HUES64 (cell line): ENCODE data around the gene SLC25A34. TPM values are rescaled to one million over a fixed set of nuclear protein-coding genes. Genes with fewer than 3 reads are reported as not detected.
"Not testable (repeated sequence)": the region's sequence is repeated elsewhere in the genome, so short reads cannot be mapped to it uniquely, and the experiment has no call there.

Experiments
- H3K27ac ChIP-seq: 2 replicates; pipeline ENCODE4 v1.7.0; 2013; ENCODE audit warnings: low read depth, low read length, inconsistent platforms
- H3K27me3 ChIP-seq: 2 replicates; pipeline ENCODE4 v1.6.1; 2013; ENCODE audit warnings: mild to moderate bottlenecking, low read length; ENCODE audit not compliant: insufficient read depth
- H3K36me3 ChIP-seq: 2 replicates; pipeline ENCODE4 v1.6.1; 2013; ENCODE audit warnings: mild to moderate bottlenecking, low read length; ENCODE audit not compliant: insufficient read depth
- H3K4me1 ChIP-seq: 2 replicates; pipeline ENCODE4 v1.6.1; 2013; ENCODE audit warnings: mild to moderate bottlenecking, low read length, moderate library complexity; ENCODE audit not compliant: insufficient read depth
- H3K4me3 ChIP-seq: 2 replicates; pipeline ENCODE4 v1.5.1; 2013; ENCODE audit warnings: mild to moderate bottlenecking, low read length, moderate library complexity
- H3K9ac ChIP-seq: 2 replicates; pipeline ENCODE4 v1.6.1; 2013; ENCODE audit warnings: mild to moderate bottlenecking, low read depth, low read length
- H3K9me3 ChIP-seq: 2 replicates; pipeline ENCODE4 v1.6.1; 2013; ENCODE audit warnings: low read depth, low read length; ENCODE audit not compliant: insufficient read depth
- WGBS: fragments of 150-250, 120-280 bp; methylation state at CpG from one replicate; pipeline ENCODE4 v1.1.7; 2013; ENCODE audit warnings: missing lambda C conversion rate; 5-methylcytosine and 5-hydroxymethylcytosine counted together
- polyA plus RNA-seq, 2 experiments: library from polyadenylated mRNA; stranded (reverse); fragments of 50-300 nt; gene quantifications; one replicate each; pipeline ENCODE4 v1.2.3, GENCODE V29; 2013

Gene SLC25A34
- 0.20 TPM for polyA plus RNA-seq (2013, experiment 1 of 2)
- polyA plus RNA-seq (2013, experiment 2 of 2) = 0.38 TPM

GRCh38 chr1:15736038-15736891 is at the start of gene SLC25A34:
TSS of gene SLC25A34 (plus strand) at chr1:15736258. CDS start at chr1:15736486, 228 bp downstream.
- H3K27ac ChIP-seq = no peak within 1 kb of the TSS
- H3K9me3 ChIP-seq = no peaks in the 10 kb centered on the region
- no peaks in the 10 kb centered on the region for H3K4me1 ChIP-seq
- WGBS = 92% methylated on average over 35 of the region's 35 CpGs
- no peak within 1 kb of the TSS for H3K9ac ChIP-seq
- no peaks in the 10 kb centered on the region for H3K27me3 ChIP-seq
- peaks cover 30% of the 10 kb centered on the region for H3K36me3 ChIP-seq
- H3K4me3 ChIP-seq = no peak within 1 kb of the TSS

GRCh38 chr1:15687446-15687845 is 48.6 kb upstream of the SLC25A34 start:
- Histone ChIP-seq H3K27me3 (no peaks in the 10 kb centered on the region), H3K36me3 (peaks cover 5% of the 10 kb centered on the region; the same call in 1 of the 2 replicates), H3K4me1 (peaks cover 7% of the 10 kb centered on the region; the same call in 1 of the 2 replicates), H3K4me3 (no peak overlapping the region), H3K27ac (no peak overlapping the region), H3K9ac (no peak overlapping the region), H3K9me3 (no peaks in the 10 kb centered on the region)
- WGBS = 90% methylated on average over 2 of the region's 2 CpGs

GRCh38 chr1:15690317-15690716 is 45.7 kb upstream of the SLC25A34 start:
- Histone ChIP-seq H3K4me3 (no peak overlapping the region), H3K27ac (no peak overlapping the region), H3K9ac (no peak overlapping the region), H3K36me3 (peaks cover 5% of the 10 kb centered on the region; the same call in 1 of the 2 replicates), H3K27me3 (no peaks in the 10 kb centered on the region), H3K4me1 (peaks cover 6% of the 10 kb centered on the region; the same call in 1 of the 2 replicates), H3K9me3 (no peaks in the 10 kb centered on the region)
- 96% methylated on average over 6 of the region's 6 CpGs for WGBS

GRCh38 chr1:15691434-15692032 is 44.5 kb upstream of the SLC25A34 start:
- Histone ChIP-seq H3K36me3 (peaks cover 5% of the 10 kb centered on the region; the same call in 1 of the 2 replicates), H3K27me3 (no peaks in the 10 kb centered on the region), H3K9me3 (no peaks in the 10 kb centered on the region), H3K27ac (no peak overlapping the region), H3K4me3 (no peak overlapping the region), H3K9ac (no peak overlapping the region), H3K4me1 (no peaks in the 10 kb centered on the region)
- 94% methylated on average over 11 of the region's 11 CpGs for WGBS

- Histone ChIP-seq H3K9me3 (no peaks in the 10 kb centered on the region), H3K4me1 (no peaks in the 10 kb centered on the region), H3K9ac (no peak overlapping the region), H3K36me3 (peaks cover 5% of the 10 kb centered on the region; the same call in 1 of the 2 replicates), H3K27me3 (no peaks in the 10 kb centered on the region), H3K27ac (no peak overlapping the region), H3K4me3 (no peak overlapping the region)
- 91% methylated on average over 5 of the region's 5 CpGs for WGBS
These were observed 43.9 kb upstream of the SLC25A34 start for GRCh38 chr1:15692121-15692682.

GRCh38 chr1:15693371-15693770 is 42.7 kb upstream of the SLC25A34 start:
- H3K27me3 ChIP-seq = no peaks in the 10 kb centered on the region
- H3K4me3 ChIP-seq = no peak overlapping the region
- peaks cover 5% of the 10 kb centered on the region; the same call in 1 of the 2 replicates for H3K36me3 ChIP-seq
- H3K27ac ChIP-seq = no peak overlapping the region
- 94% methylated on average over 5 of the region's 5 CpGs for WGBS
- H3K9ac ChIP-seq = no peak overlapping the region
- no peaks in the 10 kb centered on the region for H3K4me1 ChIP-seq
- H3K9me3 ChIP-seq = no peaks in the 10 kb centered on the region

- Histone ChIP-seq H3K36me3 (no peaks in the 10 kb centered on the region), H3K9me3 (no peaks in the 10 kb centered on the region), H3K9ac (no peak overlapping the region), H3K27me3 (no peaks in the 10 kb centered on the region), H3K27ac (no peak overlapping the region), H3K4me3 (no peak overlapping the region), H3K4me1 (no peaks in the 10 kb centered on the region)
- 87% methylated on average over 10 of the region's 10 CpGs for WGBS
These were observed 39.0 kb upstream of the SLC25A34 start for GRCh38 chr1:15696956-15697521.

GRCh38 chr1:15698201-15698600 is 37.9 kb upstream of the SLC25A34 start:
- H3K9ac ChIP-seq = no peak overlapping the region
- no peak overlapping the region for H3K4me3 ChIP-seq
- WGBS = 95% methylated on average over 2 of the region's 2 CpGs
- H3K27me3 ChIP-seq = no peaks in the 10 kb centered on the region
- H3K36me3 ChIP-seq = no peaks in the 10 kb centered on the region
- H3K9me3 ChIP-seq = no peaks in the 10 kb centered on the region
- no peaks in the 10 kb centered on the region for H3K4me1 ChIP-seq
- no peak overlapping the region for H3K27ac ChIP-seq

- H3K9me3 ChIP-seq, H3K4me3 ChIP-seq, H3K36me3 ChIP-seq, H3K27me3 ChIP-seq, H3K9ac ChIP-seq, H3K4me1 ChIP-seq, H3K27ac ChIP-seq: not testable (repeated sequence)
- 98% methylated on average over 3 of the region's 4 CpGs for WGBS
These were observed 36.7 kb upstream of the SLC25A34 start for GRCh38 chr1:15699321-15699720.

GRCh38 chr1:15700508-15700907 is 35.5 kb upstream of the SLC25A34 start:
- Histone ChIP-seq H3K4me3 (no peak overlapping the region), H3K27me3 (no peaks in the 10 kb centered on the region), H3K9me3 (no peaks in the 10 kb centered on the region), H3K36me3 (no peaks in the 10 kb centered on the region), H3K4me1 (no peaks in the 10 kb centered on the region), H3K27ac (no peak overlapping the region), H3K9ac (no peak overlapping the region)
- WGBS = 95% methylated on average over 6 of the region's 6 CpGs

- Histone ChIP-seq H3K36me3 (no peaks in the 10 kb centered on the region), H3K4me1 (no peaks in the 10 kb centered on the region), H3K4me3 (no peak overlapping the region), H3K27me3 (no peaks in the 10 kb centered on the region), H3K9ac (no peak overlapping the region), H3K27ac (no peak overlapping the region), H3K9me3 (no peaks in the 10 kb centered on the region)
- 92% methylated on average over 8 of the region's 8 CpGs for WGBS
These were observed 34.3 kb upstream of the SLC25A34 start for GRCh38 chr1:15701784-15702183.
